DND-41 (cell line): Measurements from ENCODE around the gene MAST2.
"Not testable (repeated sequence)": the region's sequence is repeated elsewhere in the genome, so short reads cannot be mapped to it uniquely, and the experiment has no call there.

Experiments
- ATAC-seq: fragments of 200-7000 bp; cut with Tn5 transposase; 3 replicates; pipeline ENCODE4 v1.9.1; 2021; ENCODE audit warnings: low read depth; ENCODE audit not compliant: insufficient read depth
- DNase-seq: peaks from one replicate; pipeline ENCODE4 v3.0.0-alpha.2; 2020
- H2AFZ ChIP-seq: 2 replicates; pipeline ENCODE4 v1.6.0; 2012; ENCODE audit warnings: low read depth, low read length
- H3K27ac ChIP-seq: 2 replicates; pipeline ENCODE4 v1.5.1; 2012; ENCODE audit warnings: low read length, inconsistent platforms
- H3K27me3 ChIP-seq: fragments of 200-600 bp; sonication (generic); 2 replicates; pipeline ENCODE4 v1.6.0; 2012; ENCODE audit warnings: low read length, mild to moderate bottlenecking, inconsistent platforms; ENCODE audit not compliant: insufficient read depth, poor library complexity
- H3K36me3 ChIP-seq: 2 replicates; pipeline ENCODE4 v1.5.1; 2012; ENCODE audit warnings: low read length, inconsistent platforms; ENCODE audit not compliant: insufficient read depth
- H3K4me1 ChIP-seq: 2 replicates; pipeline ENCODE4 v1.5.1; 2012; ENCODE audit warnings: mild to moderate bottlenecking, low read length; ENCODE audit not compliant: insufficient read depth
- H3K4me2 ChIP-seq: 2 replicates; pipeline ENCODE4 v1.6.0; 2012; ENCODE audit warnings: mild to moderate bottlenecking, moderate library complexity, low read length, inconsistent platforms; ENCODE audit not compliant: insufficient read depth
- H3K4me3 ChIP-seq, 2 experiments: fragments of 200-600 bp in 1 of 2; shearing (Covaris generic) in 1 of 2; 2 replicates each; pipeline ENCODE4 v1.5.1; 2012 to 2016; ENCODE audit warnings: inconsistent platforms in 2 of 2, low read length in 2 of 2, mild to moderate bottlenecking in 2 of 2, low read depth in 1 of 2, moderate library complexity in 1 of 2
- H3K79me2 ChIP-seq: 2 replicates; pipeline ENCODE4 v1.6.0; 2012; ENCODE audit warnings: low read length, inconsistent platforms; ENCODE audit not compliant: insufficient read depth
- H3K9ac ChIP-seq: 2 replicates; pipeline ENCODE4 v1.6.0; 2012; ENCODE audit warnings: low read depth, mild to moderate bottlenecking, inconsistent platforms, low read length, moderate library complexity
- H3K9me3 ChIP-seq: 2 replicates; pipeline ENCODE4 v1.5.1; 2012; ENCODE audit warnings: low read length, moderate library complexity, mild to moderate bottlenecking, inconsistent platforms; ENCODE audit not compliant: insufficient read depth, severe bottlenecking
- H4K20me1 ChIP-seq: 2 replicates; pipeline ENCODE4 v1.6.0; 2012; ENCODE audit warnings: low read length; ENCODE audit not compliant: insufficient read depth
- EZH2 ChIP-seq: IDR thresholded peaks from 3 replicates; pipeline ENCODE4 v1.6.1; 2012; ENCODE audit warnings: borderline replicate concordance, low read depth, mild to moderate bottlenecking, moderate library complexity, low read length, inconsistent platforms; ENCODE audit not compliant: severe bottlenecking
- TF ChIP-seq, protein P1 (sequence below): IDR thresholded peaks from 2 replicates; pipeline ENCODE4 v1.5.1; 2012; ENCODE audit warnings: borderline replicate concordance, low read length, moderate library complexity, mild to moderate bottlenecking; ENCODE audit not compliant: poor library complexity, severe bottlenecking; ENCODE audit errors: extremely low read depth

MAST2 gene

DNA sequence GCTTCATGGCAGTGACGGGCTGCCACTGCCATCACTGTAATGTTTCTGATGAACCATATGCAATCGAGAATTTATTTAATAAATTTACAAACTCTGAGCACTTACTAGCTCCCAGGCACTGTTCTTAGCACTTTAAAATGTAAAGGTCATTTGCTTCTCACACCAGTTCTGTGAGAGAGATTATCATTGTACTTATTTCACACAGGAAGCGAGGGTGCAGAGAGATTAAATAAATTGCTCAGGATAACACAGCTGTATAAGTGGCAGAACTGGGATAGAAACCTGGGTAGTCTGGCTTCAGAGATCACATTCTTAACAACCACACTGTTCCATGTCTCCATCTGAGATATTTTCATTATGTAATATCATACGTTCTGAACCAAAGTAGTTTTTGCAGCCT, 119.9 kb downstream of the MAST2 start:
- ATAC-seq (no peak), DNase-seq (no peak)
- no peak for TF ChIP-seq EZH2
- TF ChIP-seq, protein P1, sequence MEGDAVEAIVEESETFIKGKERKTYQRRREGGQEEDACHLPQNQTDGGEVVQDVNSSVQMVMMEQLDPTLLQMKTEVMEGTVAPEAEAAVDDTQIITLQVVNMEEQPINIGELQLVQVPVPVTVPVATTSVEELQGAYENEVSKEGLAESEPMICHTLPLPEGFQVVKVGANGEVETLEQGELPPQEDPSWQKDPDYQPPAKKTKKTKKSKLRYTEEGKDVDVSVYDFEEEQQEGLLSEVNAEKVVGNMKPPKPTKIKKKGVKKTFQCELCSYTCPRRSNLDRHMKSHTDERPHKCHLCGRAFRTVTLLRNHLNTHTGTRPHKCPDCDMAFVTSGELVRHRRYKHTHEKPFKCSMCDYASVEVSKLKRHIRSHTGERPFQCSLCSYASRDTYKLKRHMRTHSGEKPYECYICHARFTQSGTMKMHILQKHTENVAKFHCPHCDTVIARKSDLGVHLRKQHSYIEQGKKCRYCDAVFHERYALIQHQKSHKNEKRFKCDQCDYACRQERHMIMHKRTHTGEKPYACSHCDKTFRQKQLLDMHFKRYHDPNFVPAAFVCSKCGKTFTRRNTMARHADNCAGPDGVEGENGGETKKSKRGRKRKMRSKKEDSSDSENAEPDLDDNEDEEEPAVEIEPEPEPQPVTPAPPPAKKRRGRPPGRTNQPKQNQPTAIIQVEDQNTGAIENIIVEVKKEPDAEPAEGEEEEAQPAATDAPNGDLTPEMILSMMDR = no peak
- no peaks in the 10 kb centered on the region; the same call in 1 of the 2 replicates for H3K36me3 ChIP-seq
- H3K9me3 ChIP-seq = no peaks in the 10 kb centered on the region
- no peak overlapping the region for H3K27ac ChIP-seq
- H3K27me3 ChIP-seq = no peaks in the 10 kb centered on the region
- H2AFZ ChIP-seq = no peak overlapping the region
- H3K4me2 ChIP-seq = no peak overlapping the region
- H3K4me1 ChIP-seq = peaks cover 10% of the 10 kb centered on the region
- H4K20me1 ChIP-seq = peaks cover 23% of the 10 kb centered on the region
- no peak overlapping the region for H3K4me3 ChIP-seq
- no peak overlapping the region for H3K9ac ChIP-seq
- peaks cover 6% of the 10 kb centered on the region; the same call in 1 of the 2 replicates for H3K79me2 ChIP-seq

DNA sequence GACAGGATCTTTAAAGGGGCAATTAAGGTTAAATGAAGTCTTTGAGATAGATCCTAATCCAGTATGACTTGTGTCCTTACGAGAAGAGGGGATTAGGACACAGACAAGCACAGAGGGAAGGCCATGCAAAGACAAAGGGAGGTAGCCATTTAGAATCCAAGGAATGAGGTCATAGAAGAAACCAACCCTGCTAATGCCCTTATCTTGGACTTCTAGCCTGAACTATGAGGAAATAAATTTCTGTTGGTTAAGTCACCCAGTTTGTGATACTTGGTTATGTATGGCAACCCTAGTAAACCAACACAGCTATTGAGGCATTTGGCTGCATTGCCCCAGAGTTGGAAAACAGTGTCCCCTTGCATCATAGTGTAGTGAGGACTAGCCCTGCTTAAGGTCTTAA, 121.3 kb downstream of the MAST2 start:
- Histone ChIP-seq H3K27ac (no peak overlapping the region), H3K9me3 (no peaks in the 10 kb centered on the region), H3K27me3 (no peaks in the 10 kb centered on the region), H3K9ac (no peak overlapping the region), H3K4me2 (no peak overlapping the region), H3K4me1 (peaks cover 22% of the 10 kb centered on the region), H2AFZ (no peak overlapping the region), H3K4me3 (no peak overlapping the region), H3K79me2 (peaks cover 6% of the 10 kb centered on the region; the same call in 1 of the 2 replicates), H4K20me1 (peaks cover 23% of the 10 kb centered on the region), H3K36me3 (no peaks in the 10 kb centered on the region; the same call in 1 of the 2 replicates)
- DNase-seq (no peak), ATAC-seq (no peak)
- TF ChIP-seq EZH2 = no peak

DNA sequence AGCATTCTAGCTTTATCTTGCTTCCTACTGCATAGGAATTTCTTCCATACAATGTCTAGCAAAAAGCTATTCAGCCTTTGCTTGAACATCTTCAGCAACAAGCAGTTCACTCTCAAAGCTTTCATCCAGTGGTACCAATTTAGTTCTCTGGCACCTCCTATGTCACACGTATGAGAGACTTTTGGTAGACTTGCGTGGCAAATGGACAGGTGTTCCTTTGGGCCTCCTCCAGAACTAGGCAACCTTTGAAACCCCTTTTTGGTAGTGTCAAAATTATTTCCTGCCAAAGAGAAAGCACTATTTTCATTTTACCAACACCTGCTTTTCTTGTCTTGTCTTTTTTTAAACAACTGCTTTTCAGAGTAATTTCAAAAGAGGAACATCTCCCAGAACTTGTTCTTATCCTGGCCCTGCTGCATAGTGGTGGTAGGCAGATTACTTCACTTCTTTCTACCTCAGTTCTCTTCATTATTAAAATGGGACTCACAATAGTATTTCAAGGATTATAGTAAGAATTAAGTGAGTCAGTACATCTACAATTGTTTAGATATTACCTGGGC, 122.4 kb downstream of the MAST2 start:
- Histone ChIP-seq H3K9ac (no peak overlapping the region), H3K27ac (no peak overlapping the region), H2AFZ (no peak overlapping the region), H3K4me2 (no peak overlapping the region), H3K27me3 (no peaks in the 10 kb centered on the region), H3K9me3 (no peaks in the 10 kb centered on the region), H3K4me3 (no peak overlapping the region), H3K4me1 (peaks cover 22% of the 10 kb centered on the region), H3K36me3 (no peaks in the 10 kb centered on the region; the same call in 1 of the 2 replicates), H3K79me2 (peaks cover 9% of the 10 kb centered on the region), H4K20me1 (peaks cover 23% of the 10 kb centered on the region)
- ATAC-seq (no peak), DNase-seq (no peak)
- TF ChIP-seq, protein P1 = no peak
- TF ChIP-seq EZH2 = no peak

DNA sequence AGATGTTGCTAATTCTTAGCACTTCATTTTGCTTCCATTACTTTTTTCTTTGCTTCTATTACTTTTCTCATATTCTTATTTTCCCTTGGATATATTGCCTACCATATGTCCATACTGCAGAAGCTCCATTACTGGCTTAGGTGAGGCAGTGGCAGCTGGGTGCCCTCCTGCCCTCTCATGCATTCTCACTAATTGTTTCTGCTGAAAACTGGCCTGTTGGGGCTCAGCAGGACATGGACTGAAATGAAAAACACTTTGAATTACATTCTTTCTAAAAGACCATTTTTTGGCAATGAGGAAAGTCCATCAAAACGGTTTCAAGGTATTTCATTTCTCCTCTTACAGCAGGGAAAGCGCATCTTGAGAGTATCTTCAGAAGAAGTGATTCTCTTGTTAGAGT, 122.9 kb downstream of the MAST2 start:
- Histone ChIP-seq H3K4me2 (no peak overlapping the region), H3K4me3 (no peak overlapping the region), H3K27me3 (no peaks in the 10 kb centered on the region), H3K4me1 (peaks cover 22% of the 10 kb centered on the region), H3K27ac (no peak overlapping the region), H3K36me3 (no peaks in the 10 kb centered on the region; the same call in 1 of the 2 replicates), H3K79me2 (peaks cover 9% of the 10 kb centered on the region), H3K9ac (no peak overlapping the region), H3K9me3 (no peaks in the 10 kb centered on the region), H4K20me1 (peaks cover 23% of the 10 kb centered on the region), H2AFZ (no peak overlapping the region)
- no peak for ATAC-seq
- DNase-seq = no peak
- TF ChIP-seq, protein P1 = no peak
- TF ChIP-seq EZH2 = no peak

DNA sequence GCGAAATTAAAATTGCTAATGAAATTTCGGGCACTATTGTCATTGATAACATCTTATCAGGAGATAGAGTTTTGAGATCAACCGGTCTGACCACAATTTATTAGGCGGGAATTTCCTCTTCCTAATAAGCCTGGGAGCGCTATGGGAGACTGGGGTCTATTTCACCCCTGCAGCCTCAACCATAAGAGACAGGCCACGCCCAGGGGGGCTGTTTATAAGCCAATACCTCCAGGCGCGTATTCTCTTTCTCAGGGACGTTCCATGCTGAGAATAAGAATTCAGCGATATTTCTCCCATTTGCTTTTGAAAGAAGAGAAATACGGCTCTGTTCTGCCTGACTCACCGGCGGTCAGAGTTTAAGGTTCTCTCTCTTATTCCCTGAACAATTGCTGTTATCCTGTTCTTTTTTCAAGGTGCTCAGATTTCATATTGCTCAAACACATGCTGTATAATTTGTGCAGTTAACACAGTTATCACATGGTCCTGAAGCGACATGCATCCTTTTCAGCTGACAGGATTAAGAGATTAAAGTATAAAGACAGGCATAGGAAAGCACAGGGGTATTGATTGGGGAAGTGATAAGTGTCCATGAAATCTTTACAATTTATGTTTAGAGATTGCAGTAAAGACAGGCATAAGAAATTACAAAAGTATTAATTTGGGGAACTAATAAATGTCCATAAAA, 124.0 kb downstream of the MAST2 start:
- not testable (repeated sequence) for H3K9me3 ChIP-seq, H3K36me3 ChIP-seq, DNase-seq, H3K9ac ChIP-seq, H2AFZ ChIP-seq, H3K79me2 ChIP-seq, H3K27ac ChIP-seq, H3K4me3 ChIP-seq, H3K27me3 ChIP-seq, ATAC-seq, H3K4me2 ChIP-seq
- Histone ChIP-seq H4K20me1 (peaks cover 17% of the 10 kb centered on the region), H3K4me1 (peaks cover 22% of the 10 kb centered on the region)
